DOHH2 (cell line): ENCODE data around the gene RUNX1.

Experiments
- H3F3A ChIP-seq: fragments of 200-600 bp; sonication (generic), shearing (Covaris generic); 2 replicates; pipeline ENCODE4 v1.6.0; 2016; ENCODE audit warnings: antibody characterized with exemption, mild to moderate bottlenecking; ENCODE audit not compliant: control insufficient read depth, insufficient read depth
- H3K27ac ChIP-seq: fragments of 200-600 bp; sonication (generic); 2 replicates; pipeline ENCODE4 v1.5.1; 2014; ENCODE audit warnings: low read depth, mild to moderate bottlenecking, low read length, moderate library complexity
- H3K27me3 ChIP-seq: fragments of 200-600 bp; sonication (generic); 2 replicates; pipeline ENCODE4 v1.6.1; 2014; ENCODE audit warnings: mild to moderate bottlenecking, low read length, mixed read lengths; ENCODE audit not compliant: control insufficient read depth
- H3K36me3 ChIP-seq: fragments of 200-600 bp; sonication (generic); 2 replicates; pipeline ENCODE4 v1.6.1; 2014; ENCODE audit warnings: mild to moderate bottlenecking, low read length, moderate library complexity, mixed read lengths; ENCODE audit not compliant: control insufficient read depth
- H3K4me1 ChIP-seq: fragments of 200-600 bp; sonication (generic); 2 replicates; pipeline ENCODE4 v1.6.1; 2014; ENCODE audit warnings: mild to moderate bottlenecking, low read length, mixed read lengths; ENCODE audit not compliant: control insufficient read depth
- H3K4me2 ChIP-seq: fragments of 200-600 bp; sonication (generic); 2 replicates; pipeline ENCODE4 v1.6.0; 2014; ENCODE audit warnings: mild to moderate bottlenecking, low read length, moderate library complexity
- H3K4me3 ChIP-seq: fragments of 200-600 bp; sonication (generic); 2 replicates; pipeline ENCODE4 v1.5.1; 2014; ENCODE audit warnings: mild to moderate bottlenecking, low read length, mixed read lengths
- H3K79me2 ChIP-seq: fragments of 200-600 bp; sonication (generic); 2 replicates; pipeline ENCODE4 v1.6.1; 2014; ENCODE audit warnings: mild to moderate bottlenecking, low read length, mixed read lengths; ENCODE audit not compliant: control insufficient read depth
- H3K9me2 ChIP-seq: fragments of 200-600 bp; sonication (generic); replicated peaks from 2 replicates; pipeline ENCODE4 v1.6.1; 2014; ENCODE audit warnings: mild to moderate bottlenecking, low read length, mixed read lengths; ENCODE audit not compliant: control insufficient read depth
- H3K9me3 ChIP-seq: fragments of 200-600 bp; sonication (generic); 2 replicates; pipeline ENCODE4 v1.6.1; 2014; ENCODE audit warnings: antibody characterized with exemption, low read length, mixed read lengths; ENCODE audit not compliant: control insufficient read depth, insufficient read depth
- H4K20me1 ChIP-seq: fragments of 200-600 bp; sonication (generic); 2 replicates; pipeline ENCODE4 v1.6.0; 2014; ENCODE audit warnings: low read depth, mild to moderate bottlenecking, antibody characterized with exemption, low read length, moderate library complexity; ENCODE audit not compliant: control insufficient read depth, insufficient read depth
- EZH2phosphoT487 ChIP-seq: fragments of 200-600 bp; sonication (generic); IDR thresholded peaks from 2 replicates; pipeline ENCODE4 v1.6.1; 2017; ENCODE audit warnings: borderline replicate concordance, mild to moderate bottlenecking, antibody characterized with exemption, low read length, moderate library complexity, mixed read lengths
- TF ChIP-seq, protein P1 (sequence below): fragments of 200-600 bp; sonication (generic); IDR thresholded peaks from one replicate; pipeline ENCODE4 v1.5.1; 2014; ENCODE audit warnings: antibody characterized with exemption, mild to moderate bottlenecking, low read depth, low read length; ENCODE audit not compliant: poor library complexity, severe bottlenecking

Gene RUNX1

DNA sequence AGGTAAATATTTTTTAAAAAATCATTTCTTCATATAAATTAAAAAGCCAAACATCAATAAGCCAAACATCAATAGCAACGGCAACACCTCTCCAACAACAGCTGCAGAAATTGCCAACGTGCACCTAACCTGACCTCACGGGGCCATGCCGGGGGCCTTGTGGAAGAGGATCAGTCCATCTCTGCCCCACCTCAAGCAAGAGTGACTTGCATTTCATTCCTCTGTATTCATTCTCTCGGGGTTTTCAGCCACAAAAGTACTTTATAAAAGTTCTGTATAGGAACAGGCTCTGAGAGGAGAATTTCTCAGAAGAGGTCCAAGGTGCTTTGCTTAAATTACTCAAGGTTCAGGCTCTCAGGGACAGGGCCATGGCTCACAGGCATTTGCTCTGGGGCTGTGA lies 100.9 kb downstream of the RUNX1 start:
- H3K4me3 ChIP-seq: no peak overlapping the region
- H3F3A ChIP-seq: no peaks in the 10 kb centered on the region
- no peaks in the 10 kb centered on the region for H3K9me3 ChIP-seq
- peaks cover 10% of the 10 kb centered on the region; the same call in 1 of the 2 replicates for H4K20me1 ChIP-seq
- H3K4me2 ChIP-seq: no peak overlapping the region
- no peaks in the 10 kb centered on the region for H3K27me3 ChIP-seq
- H3K36me3 ChIP-seq: 0 out of 2 replicates have a peak, but pooled peaks cover 6% of the 10 kb centered on the region
- peaks cover 18% of the 10 kb centered on the region for H3K4me1 ChIP-seq
- TF ChIP-seq EZH2phosphoT487: no peak
- TF ChIP-seq, protein P1, sequence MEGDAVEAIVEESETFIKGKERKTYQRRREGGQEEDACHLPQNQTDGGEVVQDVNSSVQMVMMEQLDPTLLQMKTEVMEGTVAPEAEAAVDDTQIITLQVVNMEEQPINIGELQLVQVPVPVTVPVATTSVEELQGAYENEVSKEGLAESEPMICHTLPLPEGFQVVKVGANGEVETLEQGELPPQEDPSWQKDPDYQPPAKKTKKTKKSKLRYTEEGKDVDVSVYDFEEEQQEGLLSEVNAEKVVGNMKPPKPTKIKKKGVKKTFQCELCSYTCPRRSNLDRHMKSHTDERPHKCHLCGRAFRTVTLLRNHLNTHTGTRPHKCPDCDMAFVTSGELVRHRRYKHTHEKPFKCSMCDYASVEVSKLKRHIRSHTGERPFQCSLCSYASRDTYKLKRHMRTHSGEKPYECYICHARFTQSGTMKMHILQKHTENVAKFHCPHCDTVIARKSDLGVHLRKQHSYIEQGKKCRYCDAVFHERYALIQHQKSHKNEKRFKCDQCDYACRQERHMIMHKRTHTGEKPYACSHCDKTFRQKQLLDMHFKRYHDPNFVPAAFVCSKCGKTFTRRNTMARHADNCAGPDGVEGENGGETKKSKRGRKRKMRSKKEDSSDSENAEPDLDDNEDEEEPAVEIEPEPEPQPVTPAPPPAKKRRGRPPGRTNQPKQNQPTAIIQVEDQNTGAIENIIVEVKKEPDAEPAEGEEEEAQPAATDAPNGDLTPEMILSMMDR: no peak
- H3K9me2 ChIP-seq: no peaks in the 10 kb centered on the region
- H3K27ac ChIP-seq: no peak overlapping the region
- H3K79me2 ChIP-seq: peaks cover 89% of the 10 kb centered on the region

DNA sequence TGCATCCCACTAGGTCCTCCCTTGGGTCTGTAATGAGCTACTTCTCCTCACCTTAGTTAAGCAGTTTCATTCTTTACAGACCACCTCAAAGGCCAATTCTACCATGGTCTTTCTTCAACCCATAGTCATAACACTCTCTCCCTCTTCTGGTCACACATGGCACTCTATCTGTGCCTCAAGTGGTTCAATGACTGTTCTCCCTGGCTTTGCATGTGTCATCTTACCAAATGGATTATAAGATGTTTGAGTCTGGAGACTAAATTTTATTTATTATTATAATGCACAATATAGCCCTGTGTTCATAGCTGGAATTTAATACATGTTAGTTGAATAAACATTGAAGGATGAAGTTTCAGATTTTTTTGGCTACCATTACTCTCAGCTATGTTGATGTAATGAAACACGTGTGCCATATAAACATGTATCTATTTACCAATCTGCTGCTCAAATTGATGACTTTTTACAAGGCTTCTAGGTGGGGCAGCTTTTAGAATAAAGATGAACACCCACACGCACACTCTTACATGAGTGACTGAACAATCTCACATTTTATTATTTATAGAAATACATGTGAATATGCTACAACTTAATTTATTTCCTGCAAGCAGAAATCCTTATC lies 102.1 kb downstream of the RUNX1 start:
- H4K20me1 ChIP-seq: peaks cover 10% of the 10 kb centered on the region; the same call in 1 of the 2 replicates

DNA sequence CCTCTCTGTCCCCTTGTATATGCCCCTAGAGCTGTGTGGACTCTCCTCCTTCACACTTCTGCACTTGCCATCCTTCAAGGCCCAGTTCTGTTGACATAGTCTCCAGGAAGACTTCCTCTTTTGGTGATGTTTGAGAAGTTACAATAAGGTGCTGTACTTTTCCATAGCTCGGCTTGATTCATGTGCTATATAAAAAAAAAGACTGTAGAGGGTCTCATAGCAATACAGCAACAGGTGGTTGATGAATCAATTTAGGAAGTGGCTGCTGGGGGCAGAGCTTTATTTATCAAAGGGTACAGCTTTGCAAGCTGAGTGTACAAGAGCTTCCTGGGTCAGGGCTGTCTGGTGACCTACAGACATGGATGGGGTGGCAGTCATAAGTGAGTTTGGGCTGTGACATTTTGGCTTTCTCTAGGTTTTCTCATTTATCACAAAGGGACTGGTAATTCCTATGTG lies 102.7 kb downstream of the RUNX1 start:
- H3K9me2 ChIP-seq: no peaks in the 10 kb centered on the region
- no peaks in the 10 kb centered on the region for H3K9me3 ChIP-seq
- H3F3A ChIP-seq: no peaks in the 10 kb centered on the region
- TF ChIP-seq, protein P1: no peak
- TF ChIP-seq EZH2phosphoT487: no peak
- H3K4me2 ChIP-seq: no peak overlapping the region
- peaks cover 94% of the 10 kb centered on the region for H3K79me2 ChIP-seq
- H3K27me3 ChIP-seq: no peaks in the 10 kb centered on the region
- H3K27ac ChIP-seq: no peak overlapping the region
- H3K36me3 ChIP-seq: 0 out of 2 replicates have a peak, but pooled peaks cover 6% of the 10 kb centered on the region
- peaks cover 10% of the 10 kb centered on the region; the same call in 1 of the 2 replicates for H4K20me1 ChIP-seq
- H3K4me3 ChIP-seq: no peak overlapping the region
- peaks cover 18% of the 10 kb centered on the region for H3K4me1 ChIP-seq

More for the DNA sequence above, 102.1 kb downstream of the RUNX1 start:
- Histone ChIP-seq H3K79me2 (peaks cover 91% of the 10 kb centered on the region), H3K27me3 (no peaks in the 10 kb centered on the region), H3K36me3 (0 out of 2 replicates have a peak, but pooled peaks cover 6% of the 10 kb centered on the region), H3K9me3 (no peaks in the 10 kb centered on the region), H3K4me3 (no peak overlapping the region), H3K9me2 (no peaks in the 10 kb centered on the region), H3F3A (no peaks in the 10 kb centered on the region), H3K4me2 (no peak overlapping the region), H3K4me1 (peaks cover 18% of the 10 kb centered on the region), H3K27ac (no peak overlapping the region)
- TF ChIP-seq, protein P1: no peak
- TF ChIP-seq EZH2phosphoT487: no peak
